Activated CD8-positive, alpha-beta memory T cell treated with anti-CD3 and anti-CD28 coated beads for 24 hours (primary cell): ENCODE data around the gene WIPF1.

ENCODE experiments used
- DNase-seq: peaks from one replicate; pipeline ENCODE4 v3.0.0-alpha.2; 2020

The WIPF1 gene

GRCh38 chr2:174535083-174535482 lies 62.5 kb downstream of the WIPF1 start:
- no peak for DNase-seq

GRCh38 chr2:174529916-174530315 lies 67.7 kb downstream of the WIPF1 start:
- no peak for DNase-seq

- DNase-seq, result no peak
Observed at GRCh38 chr2:174527959-174528358, 69.6 kb downstream of the WIPF1 start.

- no peak for DNase-seq
Observed at GRCh38 chr2:174527101-174527721, 70.4 kb downstream of the WIPF1 start.

- DNase-seq, result no peak
Observed at GRCh38 chr2:174524527-174524926, 73.1 kb downstream of the WIPF1 start.

GRCh38 chr2:174522553-174522952 lies 75.1 kb downstream of the WIPF1 start:
- DNase-seq, result no peak

- no peak for DNase-seq
Observed at GRCh38 chr2:174518395-174518794, 79.2 kb downstream of the WIPF1 start.

- no peak for DNase-seq
Observed at GRCh38 chr2:174516501-174517378, 80.9 kb downstream of the WIPF1 start.

GRCh38 chr2:174512345-174512744 lies 85.3 kb downstream of the WIPF1 start:
- DNase-seq, result no peak

- no peak for DNase-seq
Observed at GRCh38 chr2:174511580-174512260, 85.9 kb downstream of the WIPF1 start.

GRCh38 chr2:174510583-174511189 lies 86.9 kb downstream of the WIPF1 start:
- no peak for DNase-seq
